Activated CD4-positive, alpha-beta T cell treated with anti-CD3 and anti-CD28 coated beads, Interleukin-2, amount 50 U/mL, for 16 hours (primary cell): ENCODE data around the gene HSD17B8.
"Not testable (repeated sequence)": the region's sequence is repeated elsewhere in the genome, so short reads cannot be mapped to it uniquely, and the experiment has no call there.

Experiments used
- DNase-seq: peaks from one replicate; pipeline ENCODE4 v3.0.0-alpha.2; 2020

HSD17B8 gene

DNA sequence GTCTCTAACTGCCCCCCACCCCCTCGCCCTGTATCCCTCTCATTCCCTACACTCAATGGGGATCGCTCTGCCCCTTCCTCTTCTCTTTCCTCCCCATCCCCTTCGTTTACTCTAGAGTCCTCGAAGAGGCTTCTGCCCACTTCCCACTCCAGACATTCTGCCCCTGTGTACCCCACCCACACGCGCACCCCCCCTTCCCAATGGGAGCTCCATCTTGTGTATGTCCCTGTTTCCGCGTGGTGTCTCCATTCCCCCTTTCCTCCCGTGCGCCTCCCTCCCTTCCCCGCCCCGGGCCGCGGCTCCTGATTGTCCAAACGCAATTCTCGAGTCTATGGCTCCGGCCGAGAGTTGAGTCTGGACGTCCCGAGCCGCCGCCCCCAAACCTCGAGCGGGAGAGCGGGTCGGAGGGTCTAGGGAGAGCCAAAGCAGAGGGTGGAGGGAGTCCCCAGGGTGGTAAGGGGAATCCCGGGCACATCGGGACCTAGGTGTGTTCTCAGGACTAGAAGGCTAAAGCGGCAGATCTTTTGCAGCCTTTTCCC lies 3.2 kb downstream of the HSD17B8 start:
- no peak for DNase-seq

GRCh38 chr6:33208091-33208967 lies 3.9 kb downstream of the HSD17B8 start, which contains the start of gene RING1:
Gene RING1 (plus strand): TSS chr6:33208500. CDS start chr6:33208823, 323 bp downstream.
- DNase-seq: peak; percentile 84

GRCh38 chr6:33209856-33210255 lies 5.4 kb downstream of the HSD17B8 start:
- DNase-seq: no peak

DNA sequence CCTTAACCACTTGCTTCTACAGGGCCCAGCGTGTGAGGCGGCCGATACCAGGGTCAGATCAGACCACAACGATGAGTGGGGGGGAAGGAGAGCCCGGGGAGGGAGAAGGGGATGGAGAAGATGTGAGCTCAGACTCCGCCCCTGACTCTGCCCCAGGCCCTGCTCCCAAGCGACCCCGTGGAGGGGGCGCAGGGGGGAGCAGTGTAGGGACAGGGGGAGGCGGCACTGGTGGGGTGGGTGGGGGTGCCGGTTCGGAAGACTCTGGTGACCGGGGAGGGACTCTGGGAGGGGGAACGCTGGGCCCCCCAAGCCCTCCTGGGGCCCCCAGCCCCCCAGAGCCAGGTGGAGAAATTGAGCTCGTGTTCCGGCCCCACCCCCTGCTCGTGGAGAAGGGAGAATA lies 6.7 kb downstream of the HSD17B8 start:
- no peak for DNase-seq

DNA sequence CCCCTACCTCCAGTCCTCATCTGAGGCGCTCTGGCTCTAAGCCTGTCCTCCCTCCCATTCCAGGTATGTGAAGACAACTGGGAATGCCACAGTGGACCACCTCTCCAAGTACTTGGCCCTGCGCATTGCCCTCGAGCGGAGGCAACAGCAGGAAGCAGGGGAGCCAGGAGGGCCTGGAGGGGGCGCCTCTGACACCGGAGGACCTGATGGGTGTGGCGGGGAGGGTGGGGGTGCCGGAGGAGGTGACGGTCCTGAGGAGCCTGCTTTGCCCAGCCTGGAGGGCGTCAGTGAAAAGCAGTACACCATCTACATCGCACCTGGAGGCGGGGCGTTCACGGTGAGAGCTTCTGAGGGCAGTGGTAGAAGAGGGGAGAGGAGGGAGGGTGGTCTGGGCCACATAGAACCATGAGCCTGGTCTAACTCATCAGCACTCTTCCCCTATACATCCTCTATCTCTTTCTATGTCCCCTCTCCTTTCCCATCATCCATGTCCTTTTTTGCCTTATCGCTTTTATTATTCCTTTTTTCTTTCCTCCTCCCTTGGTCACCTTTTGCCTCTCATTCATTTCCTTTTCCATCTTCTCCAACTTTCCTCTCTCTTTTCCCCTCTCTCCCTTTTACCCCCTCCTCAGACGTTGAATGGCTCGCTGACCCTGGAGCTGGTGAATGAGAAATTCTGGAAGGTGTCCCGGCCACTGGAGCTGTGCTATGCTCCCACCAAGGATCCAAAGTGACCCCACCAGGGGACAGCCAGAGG lies 7.4 kb downstream of the HSD17B8 start:
- no peak for DNase-seq

GRCh38 chr6:33212857-33213165 lies 8.4 kb downstream of the HSD17B8 start:
- no peak for DNase-seq

GRCh38 chr6:33213166-33213988 lies 8.9 kb downstream of the HSD17B8 start:
- no peak for DNase-seq

DNA sequence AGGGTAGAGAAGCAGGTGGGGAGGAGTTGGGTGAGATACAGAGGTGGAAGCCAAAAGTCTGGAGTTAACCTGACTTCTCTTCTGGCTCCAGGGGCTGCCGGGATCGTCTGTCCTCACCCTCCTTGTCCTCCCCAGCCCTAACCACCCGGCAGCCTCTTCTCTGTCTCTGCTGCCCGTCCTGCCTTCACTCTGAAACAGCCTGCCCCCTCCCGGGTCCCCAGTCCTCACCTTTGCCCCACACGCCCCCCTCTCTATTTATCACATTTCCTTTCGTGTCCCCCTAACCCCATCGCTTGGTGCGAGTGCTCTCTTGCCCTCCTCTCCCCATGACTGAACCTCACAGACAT lies 9.5 kb downstream of the HSD17B8 start:
- DNase-seq: no peak

DNA sequence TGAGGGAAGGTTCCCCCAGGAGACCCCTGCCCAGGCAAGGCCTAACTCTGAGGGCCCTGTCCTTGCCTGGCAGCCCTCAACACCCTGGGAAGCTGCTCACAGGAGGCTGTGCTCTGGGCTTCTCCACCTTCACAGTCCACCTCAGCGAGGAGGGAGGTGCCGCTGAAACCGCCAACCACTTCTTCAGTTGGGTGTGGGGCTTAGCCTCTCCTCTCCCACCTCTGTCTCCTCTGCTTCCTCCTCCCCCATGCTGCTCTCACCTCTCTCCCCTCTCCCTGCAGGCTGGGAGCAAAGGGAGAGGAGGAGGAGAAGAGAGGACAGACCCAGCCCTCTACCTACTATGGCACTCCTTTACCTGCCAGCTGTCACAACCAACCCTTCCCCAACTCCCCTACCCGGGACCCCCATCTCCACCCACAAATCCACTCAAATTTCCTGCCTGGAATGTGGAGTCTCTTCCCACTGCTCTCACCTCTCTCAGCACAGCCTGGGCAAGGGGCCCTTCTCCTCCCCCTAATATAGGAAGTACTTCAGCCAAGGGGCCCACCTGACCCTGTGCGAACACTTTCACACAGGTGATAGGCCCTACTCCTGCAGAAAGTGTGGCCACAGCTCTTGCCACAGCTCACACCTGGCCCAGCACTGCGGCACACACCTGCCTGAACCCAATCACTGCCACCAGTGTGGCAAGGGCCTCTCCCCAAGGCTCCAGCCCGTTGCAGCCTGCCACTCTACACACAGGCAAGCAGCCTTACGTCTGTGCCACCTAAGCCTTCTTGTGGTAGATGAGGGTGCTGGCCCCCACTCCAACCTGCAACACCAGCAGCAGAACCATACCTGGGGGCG lies 11.0 kb downstream of the HSD17B8 start:
- DNase-seq: no peak

GRCh38 chr6:33216117-33216649 lies 11.7 kb downstream of the HSD17B8 start:
- DNase-seq: no peak

DNA sequence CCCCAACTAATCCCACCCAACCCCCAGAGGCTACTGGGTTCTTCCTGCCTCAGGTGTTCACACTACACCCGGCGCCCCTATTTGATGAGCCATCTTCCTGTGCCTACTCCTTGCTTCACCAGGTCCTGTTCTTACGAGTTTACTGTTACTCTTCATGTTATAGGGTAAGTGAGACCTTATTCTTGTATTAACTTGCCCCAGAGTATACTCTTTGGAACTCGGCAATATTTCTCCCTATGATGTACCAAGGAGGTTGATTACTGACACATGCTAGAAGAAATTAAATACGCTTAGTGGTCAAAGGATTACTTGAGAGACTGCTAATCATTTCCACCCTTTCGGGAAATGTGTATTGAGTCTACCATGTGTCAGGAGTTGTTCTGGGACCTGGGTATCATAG lies 12.8 kb downstream of the HSD17B8 start:
- DNase-seq: no peak

DNA sequence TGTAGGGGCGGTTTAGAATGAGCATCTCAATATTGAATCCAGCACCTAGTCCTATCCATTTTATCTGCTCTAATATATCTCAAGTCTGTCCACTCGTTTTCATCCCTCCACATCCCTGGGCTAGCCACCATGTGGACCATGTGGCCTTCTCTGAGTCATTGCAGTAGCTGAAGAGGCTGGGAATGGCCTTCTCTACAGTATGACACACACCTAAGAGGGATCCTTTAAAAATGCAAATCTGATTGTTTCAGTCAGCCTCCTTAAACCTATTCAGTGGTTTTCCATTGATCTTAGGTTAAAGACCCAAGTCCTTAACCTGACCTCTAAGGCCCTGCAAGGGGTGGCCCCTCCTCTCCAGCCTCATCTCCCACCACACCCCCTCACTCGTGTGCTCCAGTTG lies 13.2 kb downstream of the HSD17B8 start:
- DNase-seq: no peak

- DNase-seq: not testable (repeated sequence)
Observed at GRCh38 chr6:33226503-33227120, 22.2 kb downstream of the HSD17B8 start.

GRCh38 chr6:33235221-33235634 lies 30.8 kb downstream of the HSD17B8 start:
- DNase-seq: no peak

DNA sequence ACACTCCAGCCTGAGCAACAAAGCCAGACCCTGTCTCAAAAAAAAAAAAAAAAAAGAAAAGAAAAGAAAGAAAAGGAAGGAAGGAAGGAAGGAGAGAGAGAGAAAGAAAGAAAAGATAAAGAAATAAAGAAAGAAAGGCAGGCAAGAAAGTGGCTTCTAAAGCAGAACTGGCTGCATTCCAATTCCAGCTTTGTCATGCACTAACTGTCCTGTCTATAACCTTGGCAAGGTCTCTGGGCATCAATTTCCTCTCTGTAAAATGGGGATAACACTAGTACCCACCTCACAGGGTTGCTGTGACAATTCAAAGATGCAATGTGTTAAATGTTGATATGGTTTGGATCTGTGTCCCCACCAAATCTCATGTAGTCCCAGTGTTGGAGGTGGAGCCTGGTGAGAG lies 31.9 kb downstream of the HSD17B8 start:
- no peak for DNase-seq

DNA sequence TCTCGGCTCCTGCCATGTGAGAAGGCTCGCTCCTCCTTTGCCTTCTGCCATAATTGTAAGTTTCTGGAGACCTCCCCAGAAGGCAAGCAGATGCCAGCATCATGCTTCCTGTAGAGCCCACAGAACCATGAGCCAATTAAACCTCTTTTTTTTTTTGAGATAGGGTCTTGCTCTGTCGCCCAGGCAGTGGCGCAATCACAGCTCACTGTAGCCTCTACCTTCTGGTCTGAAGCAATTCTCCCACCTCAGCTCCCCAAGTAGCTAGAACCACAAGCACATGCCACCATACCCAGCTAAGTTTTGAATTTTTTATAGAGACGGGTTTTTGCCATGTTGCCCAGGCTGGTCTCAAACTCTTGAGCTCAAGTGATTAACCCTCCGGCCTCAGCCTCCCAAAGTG lies 32.4 kb downstream of the HSD17B8 start:
- no peak for DNase-seq

DNA sequence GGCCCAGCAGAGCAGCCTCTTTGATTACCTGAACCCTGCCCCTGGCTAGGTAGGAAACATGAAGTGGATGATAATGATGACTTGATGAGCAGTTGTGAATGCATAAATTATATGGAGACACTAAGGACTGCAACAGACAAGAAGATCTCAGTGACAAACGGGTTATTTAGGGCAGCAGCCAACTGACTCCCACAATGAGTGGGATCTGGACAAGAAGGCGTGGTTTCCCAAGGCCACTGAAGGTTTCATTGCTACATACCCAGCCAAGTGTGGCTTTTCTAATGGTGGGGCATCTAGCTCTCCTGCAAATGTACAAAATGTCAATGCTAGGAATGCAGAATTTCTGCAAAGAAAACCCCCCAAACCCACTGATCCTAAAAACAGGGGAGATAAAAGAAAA lies 33.3 kb downstream of the HSD17B8 start:
- DNase-seq: no peak

GRCh38 chr6:33241968-33242367 lies 37.5 kb downstream of the HSD17B8 start:
- DNase-seq: peak; percentile 73

DNA sequence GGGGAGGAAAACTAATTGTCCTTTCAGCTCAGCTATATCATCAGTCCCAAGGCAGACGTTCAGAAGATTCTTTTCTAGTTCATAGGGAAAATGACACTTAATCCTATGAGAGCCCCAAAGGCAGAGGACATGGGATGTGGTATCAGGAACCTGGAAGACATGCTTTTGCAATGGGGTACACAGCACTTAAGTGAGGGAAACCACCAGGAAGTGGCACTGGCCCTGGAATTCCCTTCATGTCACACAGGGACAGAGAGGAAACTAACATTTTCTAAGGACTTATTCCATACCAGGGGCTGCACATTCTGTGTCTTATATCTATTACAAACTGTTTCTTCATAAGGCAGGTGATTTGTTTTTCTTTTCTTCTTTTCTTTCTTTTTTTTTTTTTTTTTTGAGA lies 39.0 kb downstream of the HSD17B8 start:
- DNase-seq: no peak

- DNase-seq: peak; percentile 93
Observed at GRCh38 chr6:33247977-33248642, 43.7 kb downstream of the HSD17B8 start.

GRCh38 chr6:33248643-33248931 lies 44.1 kb downstream of the HSD17B8 start:
- no peak for DNase-seq
